Skin epidermis (tissue), 12 donors: ENCODE data around the gene CACNA2D3.
"Not testable (repeated sequence)": the region's sequence is repeated elsewhere in the genome, so short reads cannot be mapped to it uniquely, and the experiment has no call there.

ENCODE experiments used
- H3K27ac ChIP-seq, 21 experiments: fragments of 200-600 bp; sonication (generic) in 11 of 21; one replicate each; pipeline ENCODE4 v1.5.0; 2020; ENCODE audit warnings: mild to moderate bottlenecking in 3 of 21, inconsistent platforms in 2 of 21, moderate library complexity in 2 of 21
- H3K4me3 ChIP-seq, 7 experiments: fragments of 200-600 bp; sonication (generic) in 2 of 7; one replicate each; pipeline ENCODE4 v1.5.0; 2020; ENCODE audit warnings: inconsistent platforms in 2 of 7, mild to moderate bottlenecking in 2 of 7, moderate library complexity in 1 of 7

CACNA2D3 gene

GRCh38 chr3:55089211-55089610 lies 966.9 kb downstream of the CACNA2D3 start:
- Histone ChIP-seq H3K4me3 (no peak overlapping the region), H3K27ac (no peak overlapping the region)

- Histone ChIP-seq H3K4me3 (no peak overlapping the region), H3K27ac (no peak overlapping the region)
Observed at GRCh38 chr3:55090291-55090690, 967.9 kb downstream of the CACNA2D3 start.

- Histone ChIP-seq H3K27ac (no peak overlapping the region), H3K4me3 (no peak overlapping the region)
Observed at GRCh38 chr3:55090746-55091145, 968.4 kb downstream of the CACNA2D3 start.

GRCh38 chr3:55091381-55092225 lies 969.3 kb downstream of the CACNA2D3 start:
- Histone ChIP-seq H3K4me3 (no peak overlapping the region), H3K27ac (peak overlapping the region in 1 of 21 experiments; percentile 29)

- Histone ChIP-seq H3K4me3 (no peak overlapping the region), H3K27ac (no peak overlapping the region)
Observed at GRCh38 chr3:55094676-55095075, 972.3 kb downstream of the CACNA2D3 start.

GRCh38 chr3:55097441-55097840 lies 975.1 kb downstream of the CACNA2D3 start:
- Histone ChIP-seq H3K4me3 (no peak overlapping the region), H3K27ac (peak overlapping the region in 6 of 21 experiments; percentile 4 to 50 (median 36))

- Histone ChIP-seq H3K4me3 (no peak overlapping the region), H3K27ac (no peak overlapping the region)
Observed at GRCh38 chr3:55105647-55106046, 983.3 kb downstream of the CACNA2D3 start.

- Histone ChIP-seq H3K4me3 (no peak overlapping the region), H3K27ac (no peak overlapping the region)
Observed at GRCh38 chr3:55107187-55107586, 984.8 kb downstream of the CACNA2D3 start.

GRCh38 chr3:55111906-55112305 lies 989.6 kb downstream of the CACNA2D3 start:
- H3K4me3 ChIP-seq, H3K27ac ChIP-seq: not testable (repeated sequence)

GRCh38 chr3:55118451-55118850 lies 996.1 kb downstream of the CACNA2D3 start:
- Histone ChIP-seq H3K4me3 (no peak overlapping the region), H3K27ac (no peak overlapping the region)

- no peak overlapping the region for H3K27ac ChIP-seq
- no peak overlapping the region for H3K4me3 ChIP-seq
Observed at GRCh38 chr3:55119268-55119667, 996.9 kb downstream of the CACNA2D3 start.

- Histone ChIP-seq H3K4me3 (no peak overlapping the region), H3K27ac (no peak overlapping the region)
Observed at GRCh38 chr3:55122312-55122711, 1000.0 kb downstream of the CACNA2D3 start.
